ENCODE data around the gene RAB8B. TPM values are rescaled to one million over a fixed set of nuclear protein-coding genes. Genes with fewer than 3 reads are reported as not detected.

The RAB8B gene
- total RNA-seq, 1 experiment from 2014 or later: 8.5 TPM

DNA sequence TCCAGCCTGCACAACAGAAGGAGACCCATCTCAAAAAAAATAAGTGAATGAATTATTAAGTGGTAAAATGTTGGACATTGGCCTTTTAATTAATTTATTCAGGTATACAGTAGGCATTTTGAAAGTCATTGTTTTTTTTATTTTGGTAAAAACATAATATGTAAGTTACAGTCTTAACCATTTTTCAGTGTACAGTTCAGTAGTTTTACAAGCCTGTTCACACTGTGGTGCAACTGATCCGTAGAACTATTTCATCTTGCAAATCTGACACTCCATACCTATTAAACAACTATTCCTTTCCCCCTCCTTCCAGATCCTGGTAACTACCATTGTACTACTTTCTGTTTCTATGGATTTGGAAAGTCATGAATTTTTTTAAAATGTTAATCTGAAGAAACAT lies 51.9 kb downstream of the RAB8B start:
- Histone ChIP-seq H3K27ac (ENCODE audit: low read length) (no peak overlapping the region), H2AFZ (ENCODE audit: low read length) (no peak overlapping the region), H3K9me3 (ENCODE audit: low read length) (no peaks in the 10 kb centered on the region), H3K79me2 (ENCODE audit: low read length) (no peaks in the 10 kb centered on the region), H3K36me3 (ENCODE audit: low read depth, low read length) (no peaks in the 10 kb centered on the region), H3K4me1 (ENCODE audit: insufficient read depth, low read length) (peaks cover 16% of the 10 kb centered on the region), H3K27me3 (ENCODE audit: low read length) (no peaks in the 10 kb centered on the region), H3F3A (ENCODE audit: low read length, unreplicated experiment) (no peaks in the 10 kb centered on the region), H3K4me3 (ENCODE audit: low read length) (no peak overlapping the region), H3K9me2 (replicated peaks; ENCODE audit: low read length) (no peaks in the 10 kb centered on the region), H3K9ac (ENCODE audit: low read length) (no peak overlapping the region), H3K4me2 (ENCODE audit: low read length) (no peak overlapping the region), H4K20me1 (ENCODE audit: low read length) (no peaks in the 10 kb centered on the region)
- ATAC-seq (no peak), DNase-seq (no peak)
- POLR2A ChIA-PET (ENCODE audit: unreplicated experiment): no interaction called here
- no TSS peak for BruUV-seq (replicated peaks)
- intact Hi-C loops (cut with micrococcal nuclease): no loop called here
- TF ChIP-seq, protein P1, sequence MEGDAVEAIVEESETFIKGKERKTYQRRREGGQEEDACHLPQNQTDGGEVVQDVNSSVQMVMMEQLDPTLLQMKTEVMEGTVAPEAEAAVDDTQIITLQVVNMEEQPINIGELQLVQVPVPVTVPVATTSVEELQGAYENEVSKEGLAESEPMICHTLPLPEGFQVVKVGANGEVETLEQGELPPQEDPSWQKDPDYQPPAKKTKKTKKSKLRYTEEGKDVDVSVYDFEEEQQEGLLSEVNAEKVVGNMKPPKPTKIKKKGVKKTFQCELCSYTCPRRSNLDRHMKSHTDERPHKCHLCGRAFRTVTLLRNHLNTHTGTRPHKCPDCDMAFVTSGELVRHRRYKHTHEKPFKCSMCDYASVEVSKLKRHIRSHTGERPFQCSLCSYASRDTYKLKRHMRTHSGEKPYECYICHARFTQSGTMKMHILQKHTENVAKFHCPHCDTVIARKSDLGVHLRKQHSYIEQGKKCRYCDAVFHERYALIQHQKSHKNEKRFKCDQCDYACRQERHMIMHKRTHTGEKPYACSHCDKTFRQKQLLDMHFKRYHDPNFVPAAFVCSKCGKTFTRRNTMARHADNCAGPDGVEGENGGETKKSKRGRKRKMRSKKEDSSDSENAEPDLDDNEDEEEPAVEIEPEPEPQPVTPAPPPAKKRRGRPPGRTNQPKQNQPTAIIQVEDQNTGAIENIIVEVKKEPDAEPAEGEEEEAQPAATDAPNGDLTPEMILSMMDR (conservative IDR thresholded peaks at IDR 0.05; ENCODE audit: low read depth, low read length): no peak
- TF ChIP-seq EZH2 (IDR thresholded peaks at IDR 0.05; ENCODE audit: low read length, unreplicated experiment): no peak
- TF ChIP-seq EZH2phosphoT487 (IDR thresholded peaks at IDR 0.05; ENCODE audit: borderline replicate concordance, low read length): no peak
- CTCF ChIA-PET: interaction anchor here (0.6 kb wide), 1 partner anchor 805 kb away, joined by 3 read pairs; no protein-coding TSS in a partner anchor

DNA sequence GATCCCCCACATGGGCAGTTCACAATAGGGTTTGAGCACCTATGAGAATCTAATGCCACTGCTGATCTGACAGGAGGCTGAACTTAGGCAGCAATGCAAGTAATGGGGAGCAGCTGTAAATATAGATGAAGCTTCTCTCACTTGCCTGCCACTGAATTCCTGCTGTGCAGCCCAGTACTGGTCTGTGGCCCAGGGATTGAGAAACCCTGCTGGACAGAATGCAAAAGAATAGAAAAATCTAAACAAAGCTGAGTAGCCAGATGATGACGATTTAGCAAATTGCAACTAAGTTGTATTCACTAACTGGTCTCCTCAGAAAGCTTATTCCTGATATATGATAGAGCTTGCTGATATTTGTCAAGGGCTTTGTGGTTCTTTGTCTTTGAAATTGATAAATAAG lies 53.7 kb downstream of the RAB8B start:
- H3K9me2 ChIP-seq (replicated peaks; ENCODE audit: low read length): no peaks in the 10 kb centered on the region
- H2AFZ ChIP-seq (ENCODE audit: low read length): no peak overlapping the region
- intact Hi-C loops (cut with micrococcal nuclease): no loop called here
- no TSS peak for BruUV-seq (replicated peaks)
- no peak overlapping the region for H3K27ac ChIP-seq (ENCODE audit: low read length)
- H3K9ac ChIP-seq (ENCODE audit: low read length): no peak overlapping the region
- H3K4me1 ChIP-seq (ENCODE audit: insufficient read depth, low read length): peaks cover 5% of the 10 kb centered on the region; the same call in 1 of the 2 replicates
- CTCF ChIA-PET: no interaction called here
- H3K9me3 ChIP-seq (ENCODE audit: low read length): no peaks in the 10 kb centered on the region
- no peaks in the 10 kb centered on the region for H4K20me1 ChIP-seq (ENCODE audit: low read length)
- TF ChIP-seq EZH2 (IDR thresholded peaks at IDR 0.05; ENCODE audit: low read length, unreplicated experiment) (no peak), EZH2phosphoT487 (IDR thresholded peaks at IDR 0.05; ENCODE audit: borderline replicate concordance, low read length) (no peak)
- TF ChIP-seq, protein P1 (conservative IDR thresholded peaks at IDR 0.05; ENCODE audit: low read depth, low read length): no peak
- no peak for DNase-seq
- no peaks in the 10 kb centered on the region for H3K79me2 ChIP-seq (ENCODE audit: low read length)
- no peaks in the 10 kb centered on the region for H3K36me3 ChIP-seq (ENCODE audit: low read depth, low read length)
- no peak for ATAC-seq
- H3K4me2 ChIP-seq (ENCODE audit: low read length): no peak overlapping the region
- no peak overlapping the region for H3K4me3 ChIP-seq (ENCODE audit: low read length)
- no peaks in the 10 kb centered on the region for H3K27me3 ChIP-seq (ENCODE audit: low read length)
- H3F3A ChIP-seq (ENCODE audit: low read length, unreplicated experiment): no peaks in the 10 kb centered on the region
- POLR2A ChIA-PET (ENCODE audit: unreplicated experiment): no interaction called here

DNA sequence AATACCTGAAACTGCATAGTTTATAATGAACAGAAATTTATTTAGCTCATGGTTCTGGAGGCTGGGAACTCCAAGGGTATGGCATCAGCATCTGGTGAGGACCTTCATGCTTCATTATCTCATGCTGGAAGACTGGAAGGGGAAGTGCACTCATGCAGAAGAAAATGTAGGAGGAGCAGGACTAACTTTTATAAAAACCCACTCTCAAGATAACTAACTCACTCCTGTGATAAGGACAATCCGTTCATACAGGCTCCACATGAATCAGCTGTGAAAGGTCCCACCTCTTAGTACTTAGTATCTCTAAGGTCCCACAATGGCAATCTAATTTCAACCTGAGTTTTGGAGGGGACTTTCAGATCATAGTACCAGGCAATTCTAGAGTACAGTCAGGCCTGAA lies 54.4 kb downstream of the RAB8B start:
- intact Hi-C loops (cut with micrococcal nuclease): no loop called here
- Histone ChIP-seq H3K9ac (ENCODE audit: low read length) (no peak overlapping the region), H3K9me3 (ENCODE audit: low read length) (no peaks in the 10 kb centered on the region), H3K4me3 (ENCODE audit: low read length) (no peak overlapping the region), H3K9me2 (replicated peaks; ENCODE audit: low read length) (no peaks in the 10 kb centered on the region), H3K27ac (ENCODE audit: low read length) (no peak overlapping the region), H3K4me2 (ENCODE audit: low read length) (no peak overlapping the region), H3F3A (ENCODE audit: low read length, unreplicated experiment) (no peaks in the 10 kb centered on the region), H3K36me3 (ENCODE audit: low read depth, low read length) (no peaks in the 10 kb centered on the region), H2AFZ (ENCODE audit: low read length) (no peak overlapping the region), H4K20me1 (ENCODE audit: low read length) (no peaks in the 10 kb centered on the region), H3K27me3 (ENCODE audit: low read length) (no peaks in the 10 kb centered on the region), H3K4me1 (ENCODE audit: insufficient read depth, low read length) (peaks cover 3% of the 10 kb centered on the region; the same call in 1 of the 2 replicates), H3K79me2 (ENCODE audit: low read length) (no peaks in the 10 kb centered on the region)
- ChIA-PET CTCF (no interaction called here), POLR2A (ENCODE audit: unreplicated experiment) (no interaction called here)
- no peak for ATAC-seq
- DNase-seq: no peak
- no TSS peak for BruUV-seq (replicated peaks)
- TF ChIP-seq EZH2 (IDR thresholded peaks at IDR 0.05; ENCODE audit: low read length, unreplicated experiment) (no peak), EZH2phosphoT487 (IDR thresholded peaks at IDR 0.05; ENCODE audit: borderline replicate concordance, low read length) (no peak)
- TF ChIP-seq, protein P1 (conservative IDR thresholded peaks at IDR 0.05; ENCODE audit: low read depth, low read length): no peak
